MM.1S (cell line): ENCODE data around the gene B3GNT5.

Experiments used
- DNase-seq: peaks from one replicate; pipeline ENCODE4 v3.0.0-alpha.2; 2015
- H2AFZ ChIP-seq: fragments of 300-600 bp; sonication (generic); 2 replicates; pipeline ENCODE4 v1.6.0; 2016; ENCODE audit warnings: antibody characterized with exemption, low read length
- H3F3A ChIP-seq: fragments of 300-600 bp; sonication (generic); 2 replicates; pipeline ENCODE4 v1.6.1; 2016; ENCODE audit warnings: mild to moderate bottlenecking, antibody characterized with exemption, low read length, moderate library complexity, mixed read lengths; ENCODE audit not compliant: insufficient read depth
- H3K27ac ChIP-seq: fragments of 300-600 bp; sonication (generic); 2 replicates; pipeline ENCODE4 v1.5.1; 2016; ENCODE audit warnings: mild to moderate bottlenecking, low read length
- H3K27me3 ChIP-seq: fragments of 300-600 bp; sonication (generic); replicated peaks from 2 replicates; pipeline ENCODE4 v1.6.0; 2016; ENCODE audit warnings: low read length; ENCODE audit not compliant: insufficient read depth
- H3K36me3 ChIP-seq: fragments of 300-600 bp; sonication (generic); replicated peaks from 2 replicates; pipeline ENCODE4 v1.6.1; 2016; ENCODE audit warnings: mild to moderate bottlenecking, low read length, mixed read lengths; ENCODE audit not compliant: insufficient read depth
- H3K4me1 ChIP-seq: fragments of 300-600 bp; sonication (generic); 2 replicates; pipeline ENCODE4 v1.6.1; 2016; ENCODE audit warnings: low read length, mixed read lengths
- H3K4me2 ChIP-seq: fragments of 300-600 bp; sonication (generic); 2 replicates; pipeline ENCODE4 v1.6.0; 2016; ENCODE audit warnings: low read depth, low read length
- H3K4me3 ChIP-seq: fragments of 300-600 bp; sonication (generic); 2 replicates; pipeline ENCODE4 v1.5.1; 2016; ENCODE audit warnings: low read length, mixed read lengths
- H3K79me2 ChIP-seq: fragments of 300-600 bp; sonication (generic); 2 replicates; pipeline ENCODE4 v1.6.1; 2016; ENCODE audit warnings: mixed run types, low read length, mixed read lengths
- H3K9ac ChIP-seq: fragments of 300-600 bp; sonication (generic); 2 replicates; pipeline ENCODE4 v1.6.1; 2016; ENCODE audit warnings: low read length, mixed read lengths
- H3K9me2 ChIP-seq: fragments of 300-600 bp; sonication (generic); replicated peaks from 2 replicates; pipeline ENCODE4 v1.6.1; 2016; ENCODE audit warnings: mild to moderate bottlenecking, low read length, mixed read lengths; ENCODE audit not compliant: insufficient read depth
- H3K9me3 ChIP-seq: fragments of 300-600 bp; sonication (generic); replicated peaks from 2 replicates; pipeline ENCODE4 v1.6.1; 2016; ENCODE audit warnings: mild to moderate bottlenecking, low read length, mixed read lengths; ENCODE audit not compliant: insufficient read depth
- H4K20me1 ChIP-seq: fragments of 300-600 bp; sonication (generic); 2 replicates; pipeline ENCODE4 v1.6.1; 2016; ENCODE audit warnings: mild to moderate bottlenecking, low read length, moderate library complexity, mixed read lengths; ENCODE audit not compliant: insufficient read depth
- CTCF ChIP-seq: fragments of 300-600 bp; sonication (generic); IDR thresholded peaks from 2 replicates; pipeline ENCODE4 v1.5.1; 2016; ENCODE audit warnings: antibody characterized with exemption, low read length, mixed read lengths
- EZH2 ChIP-seq: fragments of 300-600 bp; sonication (generic); optimal IDR thresholded peaks from 2 replicates; pipeline ENCODE3; 2017; ENCODE audit warnings: low read depth, mild to moderate bottlenecking, antibody characterized with exemption, low read length, mixed read lengths
- EZH2phosphoT487 ChIP-seq: fragments of 300-600 bp; sonication (generic); IDR thresholded peaks from 2 replicates; pipeline ENCODE4 v1.6.1; 2018; ENCODE audit warnings: antibody characterized with exemption, low read length

The B3GNT5 gene

GRCh38 chr3:183233966-183234365, 19.1 kb upstream of the B3GNT5 start:
- H4K20me1 ChIP-seq = no peaks in the 10 kb centered on the region
- no peak for TF ChIP-seq CTCF
- TF ChIP-seq EZH2 = no peak
- TF ChIP-seq EZH2phosphoT487 = no peak
- no peak overlapping the region for H3K9ac ChIP-seq
- H3F3A ChIP-seq = no peaks in the 10 kb centered on the region
- no peaks in the 10 kb centered on the region for H3K79me2 ChIP-seq
- no peaks in the 10 kb centered on the region for H3K27me3 ChIP-seq
- H3K4me1 ChIP-seq = no peaks in the 10 kb centered on the region
- no peak overlapping the region for H3K4me3 ChIP-seq
- DNase-seq = no peak
- H3K4me2 ChIP-seq = no peak overlapping the region
- no peaks in the 10 kb centered on the region for H3K36me3 ChIP-seq
- no peak overlapping the region for H3K27ac ChIP-seq
- H3K9me3 ChIP-seq = no peaks in the 10 kb centered on the region
- H3K9me2 ChIP-seq = no peaks in the 10 kb centered on the region
- no peak overlapping the region for H2AFZ ChIP-seq

- no peak for TF ChIP-seq CTCF
- no peaks in the 10 kb centered on the region for H3K9me2 ChIP-seq
- H3K9me3 ChIP-seq = no peaks in the 10 kb centered on the region
- no peaks in the 10 kb centered on the region for H3K27me3 ChIP-seq
- DNase-seq = no peak
- H3K9ac ChIP-seq = no peak overlapping the region
- no peak overlapping the region for H3K4me2 ChIP-seq
- no peaks in the 10 kb centered on the region for H3K4me1 ChIP-seq
- no peak overlapping the region for H2AFZ ChIP-seq
- no peaks in the 10 kb centered on the region for H3K36me3 ChIP-seq
- no peak overlapping the region for H3K4me3 ChIP-seq
- H3K79me2 ChIP-seq = no peaks in the 10 kb centered on the region
- H3K27ac ChIP-seq = no peak overlapping the region
- H3F3A ChIP-seq = no peaks in the 10 kb centered on the region
- no peaks in the 10 kb centered on the region for H4K20me1 ChIP-seq
These were observed 14.0 kb upstream of the B3GNT5 start for GRCh38 chr3:183239046-183239445.

GRCh38 chr3:183242431-183242830, 10.6 kb upstream of the B3GNT5 start:
- Histone ChIP-seq H3K9ac (no peak overlapping the region), H3K27me3 (no peaks in the 10 kb centered on the region), H3F3A (no peaks in the 10 kb centered on the region), H4K20me1 (no peaks in the 10 kb centered on the region), H3K36me3 (no peaks in the 10 kb centered on the region), H3K9me2 (no peaks in the 10 kb centered on the region), H3K4me2 (no peak overlapping the region), H3K9me3 (no peaks in the 10 kb centered on the region), H3K79me2 (no peaks in the 10 kb centered on the region), H3K27ac (no peak overlapping the region), H2AFZ (no peak overlapping the region), H3K4me1 (no peaks in the 10 kb centered on the region), H3K4me3 (no peak overlapping the region)
- peak; percentile 2 for DNase-seq
- TF ChIP-seq CTCF (no peak), EZH2phosphoT487 (no peak), EZH2 (no peak)

GRCh38 chr3:183244219-183244618, 8.8 kb upstream of the B3GNT5 start:
- Histone ChIP-seq H3K9ac (no peak overlapping the region), H3K9me3 (no peaks in the 10 kb centered on the region), H3K36me3 (no peaks in the 10 kb centered on the region), H3K27ac (no peak overlapping the region), H3K79me2 (no peaks in the 10 kb centered on the region), H2AFZ (no peak overlapping the region), H3F3A (no peaks in the 10 kb centered on the region), H3K9me2 (no peaks in the 10 kb centered on the region), H3K4me2 (no peak overlapping the region), H3K27me3 (no peaks in the 10 kb centered on the region), H4K20me1 (no peaks in the 10 kb centered on the region), H3K4me1 (no peaks in the 10 kb centered on the region), H3K4me3 (no peak overlapping the region)
- DNase-seq = no peak
- no peak for TF ChIP-seq CTCF
- no peak for TF ChIP-seq EZH2phosphoT487
- no peak for TF ChIP-seq EZH2
